IMR-90 (cell line): ENCODE results near the gene FOLR2. TPM values are rescaled to one million over a fixed set of nuclear protein-coding genes. Genes with fewer than 3 reads are reported as not detected.
A peak's percentile ranks its signal among the peaks of the same experiment; 100 is the strongest.

Experiments used
- ATAC-seq: fragments of 200-7000 bp; cut with Tn5 transposase; 2 replicates; pipeline ENCODE4 v1.9.1; 2020; ENCODE audit warnings: low read depth, mild to moderate bottlenecking, moderate library complexity
- BruUV-seq: library from RNA; stranded (reverse); fragments of 400-500 nt; replicated peaks from 2 replicates; lab custom pipeline; 2021; lab: Mats Ljungman, UMichigan
- CTCF ChIA-PET: fragments of 300-600 bp; formaldehyde crosslinking; extraction: SDS; loops from one replicate; lab custom pipeline; 2021; ENCODE audit warnings: antibody characterized with exemption; lab: Yijun Ruan, JAX
- POLR2A ChIA-PET: fragments of 300-600 bp; sonication (Branson Sonifier 250); formaldehyde crosslinking; loops from one replicate; lab custom pipeline; 2022; ENCODE audit warnings: antibody characterized with exemption; ENCODE audit not compliant: unreplicated experiment; lab: Charles Lee
- DNase-seq: peaks from one replicate; pipeline ENCODE4 v3.0.0; 2013
- H2AFZ ChIP-seq: replicated peaks from 2 replicates; pipeline ENCODE3; 2013; ENCODE audit warnings: low read length, mild to moderate bottlenecking; ENCODE audit not compliant: poor library complexity
- H2AK5ac ChIP-seq: 2 replicates; pipeline ENCODE4 v1.6.1; 2013; ENCODE audit warnings: low read depth, low read length, inconsistent platforms
- H2AK9ac ChIP-seq: replicated peaks from 2 replicates; pipeline ENCODE3; 2013; ENCODE audit warnings: mild to moderate bottlenecking, low read depth, low read length, moderate library complexity; ENCODE audit not compliant: poor library complexity
- H2BK120ac ChIP-seq: 2 replicates; pipeline ENCODE4 v1.6.1; 2013; ENCODE audit warnings: low read depth, low read length, inconsistent platforms
- H2BK15ac ChIP-seq: 3 replicates; pipeline ENCODE4 v1.6.1; 2013; ENCODE audit warnings: low read depth, low read length, inconsistent platforms
- H2BK20ac ChIP-seq: 2 replicates; pipeline ENCODE4 v1.6.1; 2013; ENCODE audit warnings: low read depth, mild to moderate bottlenecking, inconsistent platforms, low read length, moderate library complexity
- H2BK5ac ChIP-seq: 2 replicates; pipeline ENCODE4 v1.6.1; 2013; ENCODE audit warnings: mild to moderate bottlenecking, low read depth, low read length, inconsistent platforms; ENCODE audit not compliant: poor library complexity, severe bottlenecking
- H3K14ac ChIP-seq: replicated peaks from 2 replicates; pipeline ENCODE4 v1.6.1; 2013; ENCODE audit warnings: low read depth, low read length, inconsistent platforms
- H3K18ac ChIP-seq: 2 replicates; pipeline ENCODE4 v1.6.1; 2013; ENCODE audit warnings: low read depth, low read length, control low read depth
- H3K23ac ChIP-seq: 2 replicates; pipeline ENCODE4 v1.6.1; 2013; ENCODE audit warnings: low read depth, low read length, inconsistent platforms
- H3K27ac ChIP-seq: 2 replicates; pipeline ENCODE4 v1.5.1; 2013; ENCODE audit warnings: mild to moderate bottlenecking, control low read depth, low read length; ENCODE audit not compliant: insufficient read depth
- H3K27me3 ChIP-seq: 2 replicates; pipeline ENCODE4 v1.6.1; 2013; ENCODE audit warnings: low read length; ENCODE audit not compliant: control insufficient read depth, insufficient read depth
- H3K36me3 ChIP-seq: 2 replicates; pipeline ENCODE4 v1.6.1; 2013; ENCODE audit warnings: low read length, mixed read lengths; ENCODE audit not compliant: control insufficient read depth, insufficient read depth
- H3K4ac ChIP-seq: 2 replicates; pipeline ENCODE4 v1.6.1; 2013; ENCODE audit warnings: low read depth, low read length, inconsistent platforms
- H3K4me1 ChIP-seq: 2 replicates; pipeline ENCODE4 v1.6.1; 2013; ENCODE audit warnings: low read length, mixed read lengths; ENCODE audit not compliant: control insufficient read depth, insufficient read depth
- H3K4me2 ChIP-seq: 2 replicates; pipeline ENCODE4 v1.6.1; 2013; ENCODE audit warnings: low read depth, mild to moderate bottlenecking, control low read depth, low read length, moderate library complexity
- H3K4me3 ChIP-seq: 2 replicates; pipeline ENCODE4 v1.5.1; 2013; ENCODE audit warnings: low read depth, mild to moderate bottlenecking, control low read depth, low read length, moderate library complexity; ENCODE audit not compliant: insufficient read depth
- H3K56ac ChIP-seq: 2 replicates; pipeline ENCODE4 v1.6.1; 2013; ENCODE audit warnings: low read length, inconsistent platforms; ENCODE audit not compliant: insufficient read depth; ENCODE audit errors: extremely low read depth
- H3K79me1 ChIP-seq, 2 experiments: 2 replicates each; pipeline ENCODE4 v1.6.1; 2013; ENCODE audit warnings: low read length in 2 of 2, inconsistent platforms in 1 of 2, low read depth in 1 of 2
- H3K9ac ChIP-seq: 2 replicates; pipeline ENCODE4 v1.6.1; 2013; ENCODE audit warnings: low read depth, low read length, control low read depth
- H3K9me1 ChIP-seq: 2 replicates; pipeline ENCODE4 v1.6.1; 2013; ENCODE audit warnings: low read length, inconsistent platforms; ENCODE audit not compliant: insufficient read depth
- H3K9me3 ChIP-seq: 2 replicates; pipeline ENCODE4 v1.6.1; 2013; ENCODE audit warnings: low read length; ENCODE audit not compliant: control insufficient read depth, insufficient read depth
- H4K20me1 ChIP-seq: 2 replicates; pipeline ENCODE4 v1.6.1; 2013; ENCODE audit warnings: low read length, inconsistent platforms; ENCODE audit not compliant: insufficient read depth
- H4K5ac ChIP-seq: 2 replicates; pipeline ENCODE4 v1.6.1; 2013; ENCODE audit warnings: mild to moderate bottlenecking, low read depth, low read length, control low read depth
- H4K8ac ChIP-seq, 2 experiments: 2 replicates each; pipeline ENCODE4 v1.6.1; 2013; ENCODE audit warnings: low read depth in 2 of 2, low read length in 2 of 2, control low read depth in 1 of 2, inconsistent platforms in 1 of 2
- H4K91ac ChIP-seq: 2 replicates; pipeline ENCODE4 v1.6.1; 2013; ENCODE audit warnings: low read depth, low read length, inconsistent platforms; ENCODE audit not compliant: insufficient read depth
- BHLHE40 ChIP-seq: fragments of 150-350 bp; IDR thresholded peaks from 2 replicates; pipeline ENCODE4 v1.6.1; 2016; ENCODE audit warnings: mild to moderate bottlenecking, low read depth, low read length
- CEBPB ChIP-seq: IDR thresholded peaks from 2 replicates; pipeline ENCODE4 v1.6.1; 2012; ENCODE audit warnings: low read depth, low read length, improper control_type of control experiment
- CHD1 ChIP-seq: IDR thresholded peaks from 2 replicates; pipeline ENCODE4 v1.6.1; 2012; ENCODE audit warnings: low read depth, low read length, improper control_type of control experiment
- CTCF ChIP-seq: conservative IDR thresholded peaks from 2 replicates; pipeline ENCODE4 v1.5.1; 2012; ENCODE audit warnings: mild to moderate bottlenecking, low read depth, low read length, improper control_type of control experiment
- ELK1 ChIP-seq: fragments of 150-350 bp; IDR thresholded peaks from 2 replicates; pipeline ENCODE4 v1.6.1; 2016; ENCODE audit warnings: low read depth, mild to moderate bottlenecking, low read length, moderate library complexity, borderline replicate concordance
- MAFK ChIP-seq: IDR thresholded peaks from 2 replicates; pipeline ENCODE4 v1.6.1; 2012; ENCODE audit warnings: low read depth, low read length, improper control_type of control experiment
- MXI1 ChIP-seq: IDR thresholded peaks from 2 replicates; pipeline ENCODE4 v1.6.1; 2012; ENCODE audit warnings: low read depth, mild to moderate bottlenecking, low read length, moderate library complexity, borderline replicate concordance
- NFE2L2 ChIP-seq: fragments of 150-350 bp; IDR thresholded peaks from 2 replicates; pipeline ENCODE4 v1.6.1; 2016; ENCODE audit warnings: low read depth, mild to moderate bottlenecking, low read length
- RFX5 ChIP-seq: IDR thresholded peaks from 2 replicates; pipeline ENCODE4 v1.8.0; 2012; ENCODE audit warnings: low read depth, mild to moderate bottlenecking, low read length, moderate library complexity
- USF2 ChIP-seq: fragments of 150-350 bp; IDR thresholded peaks from 2 replicates; pipeline ENCODE4 v1.6.1; 2017; ENCODE audit warnings: mild to moderate bottlenecking, antibody characterized with exemption, low read length, low read depth
- WGBS, 2 experiments: methylation state at CpG; one replicate each; pipeline versions ENCODE4 v1.1.5 to v1.1.7; 2013; ENCODE audit warnings: missing lambda C conversion rate in 2 of 2; ENCODE audit not compliant: insufficient read length in 1 of 2; ENCODE audit errors: extremely low coverage in 2 of 2; 5-methylcytosine and 5-hydroxymethylcytosine counted together
- dilution Hi-C: fragments of 300-500 bp; cut with HindIII; formaldehyde crosslinking; loops from one replicate; pipeline ENCODE4 v1.14.3; 2018; ENCODE audit warnings: low sequenced_read_pairs; ENCODE audit not compliant: unreplicated experiment
- in situ Hi-C: fragments of 300-500 bp; cut with MboI; formaldehyde crosslinking; loops from 3 replicates; pipeline ENCODE4 v1.14.3; 2019; ENCODE audit warnings: low sequenced_read_pairs, inconsistent platforms, mixed read lengths
- intact Hi-C: fragments of 100-400 bp; cut with micrococcal nuclease; formaldehyde crosslinking; loops from 2 replicates; pipeline ENCODE4 v1.10.0; 2022
- polyA plus RNA-seq, 3 experiments: library from polyadenylated mRNA; depleted of rRNA; stranded (reverse); fragments of >200 nt; gene quantifications; 2 replicates each; pipeline ENCODE4 v1.2.3, GENCODE V29; 2012; ENCODE audit warnings: low replicate concordance in 1 of 3
- total RNA-seq: library from RNA; depleted of rRNA; stranded (reverse); fragments of >200 nt; gene quantifications from 2 replicates; pipeline ENCODE4 v1.2.3, GENCODE V29; 2012

FOLR2 gene
- total and polyA plus RNA-seq, 2 of the 4 experiments (the other 2 are of a cell fraction): not detected

- TF ChIP-seq MXI1: no peak
Observed at GRCh38 chr11:72231396-72232259, 15.0 kb downstream of the FOLR2 start (continued).

- WGBS, 2 experiments: 90% methylated on average over 8 of the region's 18 CpGs; no CpG with 5 or more reads in 1 of the 2 experiments
- no peak overlapping the region for H2BK20ac ChIP-seq
- BruUV-seq: TSS peak; percentile 39
- ChIA-PET POLR2A (no interaction called here), CTCF (no interaction called here)
- dilution Hi-C loops: no loop called here
- DNase-seq (no peak), ATAC-seq (no peak)
- H4K5ac ChIP-seq: no peak overlapping the region
- H3K14ac ChIP-seq: no peak overlapping the region
- in situ Hi-C loops: no loop called here
- H3K4me3 ChIP-seq: no peak overlapping the region
- no peak overlapping the region for H3K4ac ChIP-seq
- H3K9me3 ChIP-seq: no peaks in the 10 kb centered on the region
- H2AFZ ChIP-seq: no peak overlapping the region
- H2BK5ac ChIP-seq: no peak overlapping the region
- H3K27me3 ChIP-seq: no peaks in the 10 kb centered on the region
- no peak overlapping the region for H3K9ac ChIP-seq
- intact Hi-C loops: no loop called here
- peaks cover 72% of the 10 kb centered on the region for H4K20me1 ChIP-seq
- H3K9me1 ChIP-seq: no peaks in the 10 kb centered on the region; the same call in 1 of the 2 replicates
- peaks cover under 1% of the 10 kb centered on the region; the same call in 1 of the 2 replicates for H3K4me1 ChIP-seq
- no peak overlapping the region for H2BK15ac ChIP-seq
- peaks cover 94% of the 10 kb centered on the region for H3K36me3 ChIP-seq
- H3K23ac ChIP-seq: no peak overlapping the region
- no peak overlapping the region for H2AK5ac ChIP-seq
- H3K56ac ChIP-seq: no peak overlapping the region
- H3K18ac ChIP-seq: no peak overlapping the region
- H2BK120ac ChIP-seq: no peak overlapping the region
- H3K4me2 ChIP-seq: no peak overlapping the region
- H4K91ac ChIP-seq: no peak overlapping the region
- no peak overlapping the region for H3K27ac ChIP-seq
- H4K8ac ChIP-seq: no peak overlapping the region
- peaks cover 15 to 62% of the 10 kb centered on the region in 2 experiments for H3K79me1 ChIP-seq
- H2AK9ac ChIP-seq: peak overlapping the region; percentile 20
- TF ChIP-seq BHLHE40 (no peak), MXI1 (no peak), NFE2L2 (no peak), CTCF (no peak), CEBPB (no peak), RFX5 (no peak), CHD1 (no peak), ELK1 (no peak), MAFK (no peak), USF2 (no peak)
Observed at GRCh38 chr11:72232260-72233055, 15.9 kb downstream of the FOLR2 start.
